Measurements from ENCODE around the gene IGFBP3.

GRCh38 chr7:45876519-45876918 lies 44.6 kb downstream of the IGFBP3 start:
- TF ChIP-seq CTCF (IDR thresholded peaks at IDR 0.05; ENCODE audit: borderline replicate concordance, extremely low read depth, low read length, poor library complexity, severe bottlenecking): no peak
- no peak for TF ChIP-seq EZH2 (IDR thresholded peaks at IDR 0.05; ENCODE audit: borderline replicate concordance, low read depth, low read length, severe bottlenecking)
